Testis (tissue), 3 donors: ENCODE measurements around the gene PSTPIP2. TPM values are rescaled to one million over a fixed set of nuclear protein-coding genes. Genes with fewer than 3 reads are reported as not detected.

Experiments used
- DNase-seq: peaks from one replicate; pipeline ENCODE4 v3.0.0-alpha.2; 2019
- H3K27ac ChIP-seq, 2 donors: fragments of 200-600 bp; sonication (generic); one replicate each; pipeline ENCODE4 v1.5.1; 2019
- H3K27me3 ChIP-seq: fragments of 200-600 bp; sonication (generic); one replicate; pipeline ENCODE4 v1.5.1; 2019
- H3K36me3 ChIP-seq: fragments of 200-600 bp; sonication (generic); one replicate; pipeline ENCODE4 v1.5.1; 2017; ENCODE audit warnings: low read depth; ENCODE audit errors: missing control alignments
- H3K4me1 ChIP-seq: fragments of 200-600 bp; sonication (generic); one replicate; pipeline ENCODE4 v1.5.1; 2019
- H3K4me3 ChIP-seq, 2 donors: fragments of 200-600 bp; sonication (generic); one replicate each; pipeline ENCODE4 v1.5.1; 2017 to 2019
- H3K9me3 ChIP-seq: fragments of 200-600 bp; sonication (generic); one replicate; pipeline ENCODE4 v1.5.1; 2017
- CTCF ChIP-seq, 3 experiments: fragments of 450-650 bp in 2 of 3; fragments of 200-600 bp in 1 of 3; sonication (generic) in 1 of 3; IDR thresholded peaks; one replicate each; pipeline ENCODE4 v1.5.1; 2016 to 2019; ENCODE audit warnings: antibody characterized with exemption in 3 of 3, mild to moderate bottlenecking in 2 of 3, moderate library complexity in 1 of 3
- POLR2A ChIP-seq: fragments of 450-650 bp; IDR thresholded peaks from one replicate; pipeline ENCODE4 v1.6.1; 2017; ENCODE audit warnings: antibody characterized with exemption, mild to moderate bottlenecking, moderate library complexity
- WGBS, 2 donors: methylation state at CpG; one replicate each; pipeline ENCODE4 v1.1.5; 2018; 5-methylcytosine and 5-hydroxymethylcytosine counted together
- intact Hi-C: fragments of 100-400 bp; cut with DNase I; formaldehyde crosslinking; loops from one replicate; pipeline ENCODE4 v1.15.1; 2023; ENCODE audit warnings: low total_unique reads
- polyA plus RNA-seq: library from polyadenylated mRNA; stranded (reverse); fragments of 350-450 nt; fragmentation: Illumina TruSeq; extraction: RNeasy Lipid Tissue Mini Kit (QIAGEN cat#74804); gene quantifications from one replicate; pipeline ENCODE4 v1.2.3, GENCODE V29; 2014; ENCODE audit warnings: low read depth, low replicate concordance; ENCODE audit not compliant: insufficient read depth
- total RNA-seq, 2 donors: library from RNA; depleted of rRNA; stranded (reverse); fragments of >200 nt; gene quantifications; one replicate each; pipeline ENCODE4 v1.2.3, GENCODE V29; 2016

Gene PSTPIP2
- total and polyA plus RNA-seq, 3 donors from 2014 or later: 2.5 to 5.0 (median 3.5) TPM

GRCh38 chr18:46055838-46056230, 16.2 kb downstream of the PSTPIP2 start:
- no peak overlapping the region for H3K27ac ChIP-seq
- H3K36me3 ChIP-seq: no peaks in the 10 kb centered on the region
- no peak for DNase-seq
- intact Hi-C loops: no loop called here
- 69 to 81% methylated on average over 4 of the region's 4 CpGs for WGBS, 2 donors
- TF ChIP-seq CTCF (IDR thresholded peaks at IDR 0.05): no peak
- TF ChIP-seq POLR2A: no peak
- no peaks in the 10 kb centered on the region for H3K27me3 ChIP-seq
- no peaks in the 10 kb centered on the region for H3K9me3 ChIP-seq
- H3K4me3 ChIP-seq: no peak overlapping the region
- no peaks in the 10 kb centered on the region for H3K4me1 ChIP-seq

- DNase-seq: no peak
- TF ChIP-seq CTCF (IDR thresholded peaks at IDR 0.05) (no peak), POLR2A (no peak)
- H3K27ac ChIP-seq: no peak overlapping the region
- intact Hi-C loops: no loop called here
- WGBS, 2 donors: 76 to 80% methylated on average over 6 of the region's 6 CpGs
- no peaks in the 10 kb centered on the region for H3K36me3 ChIP-seq
- H3K27me3 ChIP-seq: no peaks in the 10 kb centered on the region
- no peaks in the 10 kb centered on the region for H3K9me3 ChIP-seq
- H3K4me1 ChIP-seq: no peaks in the 10 kb centered on the region
- no peak overlapping the region for H3K4me3 ChIP-seq
Observed at GRCh38 chr18:46054956-46055837, 16.9 kb downstream of the PSTPIP2 start.

GRCh38 chr18:46053368-46054095, 18.5 kb downstream of the PSTPIP2 start:
- WGBS, 2 donors: 85 to 89% methylated on average over 6 of the region's 6 CpGs
- Histone ChIP-seq H3K27ac (no peak overlapping the region), H3K4me3 (no peak overlapping the region), H3K36me3 (no peaks in the 10 kb centered on the region), H3K9me3 (no peaks in the 10 kb centered on the region), H3K4me1 (no peaks in the 10 kb centered on the region), H3K27me3 (no peaks in the 10 kb centered on the region)
- intact Hi-C loops: no loop called here
- DNase-seq: no peak
- TF ChIP-seq CTCF (IDR thresholded peaks at IDR 0.05) (no peak), POLR2A (no peak)

GRCh38 chr18:46051731-46052461, 20.2 kb downstream of the PSTPIP2 start:
- no peak overlapping the region for H3K27ac ChIP-seq
- WGBS, 2 donors: 78 to 80% methylated on average over 6 of the region's 6 CpGs
- H3K36me3 ChIP-seq: no peaks in the 10 kb centered on the region
- TF ChIP-seq CTCF (IDR thresholded peaks at IDR 0.05): no peak
- no peak for TF ChIP-seq POLR2A
- no peaks in the 10 kb centered on the region for H3K9me3 ChIP-seq
- intact Hi-C loops: no loop called here
- DNase-seq: no peak
- no peak overlapping the region for H3K4me3 ChIP-seq
- H3K4me1 ChIP-seq: no peaks in the 10 kb centered on the region
- H3K27me3 ChIP-seq: no peaks in the 10 kb centered on the region
